GM12874 (cell line): ENCODE measurements around the gene HIRA.

ENCODE experiments used
- CTCF ChIP-seq: IDR thresholded peaks from 2 replicates; pipeline ENCODE4 v1.5.1; 2011; ENCODE audit warnings: low read depth, mild to moderate bottlenecking, control low read depth, low read length, moderate library complexity; ENCODE audit not compliant: insufficient read depth

HIRA gene

DNA sequence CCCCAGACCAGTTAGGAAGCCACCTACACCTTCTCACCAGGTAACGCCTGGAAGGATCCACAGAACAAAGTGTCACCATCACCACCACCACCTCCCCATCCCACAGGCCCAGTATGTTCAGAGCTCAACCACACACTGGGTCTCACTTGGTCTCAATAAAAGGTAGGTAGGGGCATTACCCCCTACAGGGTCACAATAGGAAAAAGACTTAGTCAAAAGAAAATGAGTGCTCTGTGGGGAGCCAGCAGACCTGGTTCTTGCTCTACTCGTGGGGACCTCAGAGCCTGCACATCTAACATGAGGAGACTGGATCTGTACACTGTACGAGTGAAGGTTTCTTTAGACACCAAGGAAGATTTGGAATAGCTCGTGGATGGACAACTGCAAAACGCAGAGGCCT lies 49.3 kb downstream of the HIRA start:
- no peak for TF ChIP-seq CTCF

DNA sequence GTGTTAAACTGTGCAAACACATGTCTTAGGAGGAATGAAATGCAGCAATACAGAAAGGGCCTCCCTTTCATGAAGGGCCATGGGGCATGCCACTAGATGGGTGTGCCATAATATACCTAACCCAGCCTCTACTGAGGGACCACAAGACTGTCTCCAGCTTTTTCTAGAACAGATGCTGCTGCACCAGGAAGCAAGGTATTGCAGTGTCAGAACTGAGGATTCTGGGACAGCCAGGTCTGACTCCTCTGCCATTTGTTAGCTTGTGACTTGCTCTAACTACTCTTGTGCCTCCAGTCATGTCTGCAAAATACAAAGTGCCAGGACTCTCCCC lies 53.2 kb downstream of the HIRA start:
- TF ChIP-seq CTCF: no peak

GRCh38 chr22:19377565-19378343 lies 53.8 kb downstream of the HIRA start:
- no peak for TF ChIP-seq CTCF

GRCh38 chr22:19376971-19377370 lies 54.6 kb downstream of the HIRA start:
- TF ChIP-seq CTCF: no peak

DNA sequence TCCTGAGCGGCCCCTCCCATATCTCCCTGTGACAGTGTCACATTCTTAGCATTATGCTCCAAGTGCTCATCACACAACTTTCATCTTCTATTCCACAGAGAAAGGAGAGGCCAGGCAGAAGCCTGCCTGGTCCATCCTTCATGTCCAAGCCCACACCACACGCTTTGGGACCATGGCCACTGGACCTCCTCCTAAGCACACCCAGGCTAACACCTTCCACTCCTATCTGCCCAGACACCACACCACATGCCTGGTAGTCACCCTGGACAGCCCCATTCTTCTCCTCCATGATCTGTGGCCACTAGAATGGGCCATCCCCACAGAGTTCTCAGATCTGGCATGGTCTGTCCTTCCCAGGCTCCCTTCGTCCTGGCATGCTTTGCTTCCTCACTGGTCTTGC lies 55.3 kb downstream of the HIRA start:
- TF ChIP-seq CTCF: no peak

- TF ChIP-seq CTCF: no peak
Observed at GRCh38 chr22:19375435-19375834, 56.1 kb downstream of the HIRA start.

DNA sequence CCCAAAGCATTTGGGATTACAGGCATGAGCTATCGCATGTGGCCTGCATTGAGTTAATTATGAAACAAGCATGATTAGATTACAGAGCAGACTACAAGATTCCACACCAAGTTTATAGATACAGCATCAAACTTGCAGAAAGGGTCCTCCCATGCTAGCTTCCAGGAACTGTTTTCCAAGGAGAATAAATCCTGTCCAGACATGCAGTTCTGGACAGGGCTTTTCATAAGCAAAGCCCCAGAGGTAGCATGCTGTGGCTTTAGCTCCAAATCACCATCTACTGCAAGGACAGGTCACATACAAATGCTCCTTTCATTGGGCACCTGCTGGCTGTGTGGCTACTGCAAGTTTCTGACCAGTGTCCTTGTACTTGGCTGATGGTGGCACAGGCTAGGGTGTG lies 57.1 kb downstream of the HIRA start:
- no peak for TF ChIP-seq CTCF
